Caco-2 (cell line): Measurements from ENCODE around the gene MXRA5. TPM values are rescaled to one million over a fixed set of nuclear protein-coding genes. Genes with fewer than 3 reads are reported as not detected.

Experiments used
- BruUV-seq: library from RNA; stranded (reverse); fragments of 400-500 nt; replicated peaks from 2 replicates; lab custom pipeline; 2021; lab: Mats Ljungman, UMichigan
- CTCF ChIA-PET: fragments of 300-600 bp; sonication (Branson Sonifier 250); formaldehyde crosslinking; loops from one replicate; lab custom pipeline; 2022; ENCODE audit warnings: antibody characterized with exemption; lab: Charles Lee
- POLR2A ChIA-PET: fragments of 300-600 bp; sonication (Branson Sonifier 250); formaldehyde crosslinking; loops from one replicate; lab custom pipeline; 2022; ENCODE audit warnings: antibody characterized with exemption; lab: Charles Lee
- DNase-seq, 2 experiments: peaks; one replicate each; pipeline versions ENCODE4 v3.0.0 to v3.0.0-alpha.2; 2020 to 2022
- H3K27me3 ChIP-seq: replicated peaks from 2 replicates; pipeline ENCODE4 v1.6.0; 2011; ENCODE audit warnings: low read length; ENCODE audit not compliant: control insufficient read depth, insufficient read depth
- H3K36me3 ChIP-seq: 2 replicates; pipeline ENCODE4 v1.5.1; 2011; ENCODE audit warnings: low read length; ENCODE audit not compliant: control insufficient read depth, insufficient read depth
- H3K4me1 ChIP-seq: fragments of 250-450 bp; sonication (Bioruptor Pico); 2 replicates; pipeline ENCODE4 v1.5.1; 2020; ENCODE audit warnings: mild to moderate bottlenecking
- H3K4me3 ChIP-seq: 2 replicates; pipeline ENCODE4 v1.5.1; 2011; ENCODE audit warnings: low read depth, mild to moderate bottlenecking, control low read depth, low read length
- H3K9me3 ChIP-seq: fragments of 250-450 bp; sonication (Bioruptor Pico); 2 replicates; pipeline ENCODE4 v1.5.1; 2020; ENCODE audit warnings: mild to moderate bottlenecking, moderate library complexity
- H3K27ac Mint-ChIP-seq: one replicate; pipeline ENCODE4 v1.8.0; 2022; ENCODE audit warnings: mixed read lengths; ENCODE audit not compliant: unreplicated experiment
- H3K27me3 Mint-ChIP-seq: one replicate; pipeline ENCODE4 v1.8.0; 2022; ENCODE audit warnings: mixed read lengths; ENCODE audit not compliant: insufficient read depth, unreplicated experiment
- H3K36me3 Mint-ChIP-seq: one replicate; pipeline ENCODE4 v1.8.0; 2022; ENCODE audit warnings: mild to moderate bottlenecking, mixed read lengths; ENCODE audit not compliant: insufficient read depth, unreplicated experiment
- H3K4me1 Mint-ChIP-seq: one replicate; pipeline ENCODE4 v1.8.0; 2022; ENCODE audit warnings: low read depth, mixed read lengths; ENCODE audit not compliant: unreplicated experiment
- H3K4me3 Mint-ChIP-seq: one replicate; pipeline ENCODE4 v1.8.0; 2022; ENCODE audit warnings: mild to moderate bottlenecking, moderate library complexity, mixed read lengths; ENCODE audit not compliant: unreplicated experiment
- H3K9me3 Mint-ChIP-seq: one replicate; pipeline ENCODE4 v1.8.0; 2022; ENCODE audit warnings: mixed read lengths; ENCODE audit not compliant: unreplicated experiment
- CTCF ChIP-seq, 2 experiments: fragments of 200-600 bp in 1 of 2; IDR thresholded peaks; 1 replicate in 1 of 2; 2 replicates in 1 of 2; pipeline versions ENCODE4 v1.5.1 to v1.8.0; 2011 to 2022; ENCODE audit warnings: antibody characterized with exemption in 1 of 2, control low read depth in 1 of 2, inconsistent platforms in 1 of 2, low read depth in 1 of 2, low read length in 1 of 2, mild to moderate bottlenecking in 1 of 2, moderate library complexity in 1 of 2; ENCODE audit not compliant: insufficient read depth in 1 of 2, severe bottlenecking in 1 of 2, unreplicated experiment in 1 of 2
- intact Hi-C: fragments of 100-400 bp; cut with micrococcal nuclease; formaldehyde crosslinking; loops from one replicate; pipeline ENCODE4 v1.10.0; 2022; ENCODE audit not compliant: unreplicated experiment
- total RNA-seq: library from RNA; stranded (reverse); gene quantifications from 2 replicates; pipeline ENCODE4 v1.2.3, GENCODE V29; 2022

Gene MXRA5
- total RNA-seq, 1 experiment from 2014 or later = not detected

- no TSS peak for BruUV-seq
- Mint-ChIP-seq H3K4me3 (no peak overlapping the region), H3K4me1 (no peaks in the 10 kb centered on the region), H3K27me3 (no peaks in the 10 kb centered on the region), H3K9me3 (no peaks in the 10 kb centered on the region), H3K36me3 (no peaks in the 10 kb centered on the region), H3K27ac (no peak overlapping the region)
- no peak for DNase-seq
- intact Hi-C loops = no loop called here
- no peaks in the 10 kb centered on the region for H3K9me3 ChIP-seq
- no peak overlapping the region for H3K4me3 ChIP-seq
- no peak for TF ChIP-seq CTCF (IDR thresholded peaks at IDR 0.05; ENCODE audit: insufficient read depth in 1 of 2, low read depth in 1 of 2, low read length in 1 of 2, severe bottlenecking in 1 of 2, unreplicated experiment in 1 of 2)
- no peaks in the 10 kb centered on the region for H3K36me3 ChIP-seq
- CTCF ChIA-PET = no interaction called here
- no peaks in the 10 kb centered on the region for H3K4me1 ChIP-seq
- POLR2A ChIA-PET = no interaction called here
- H3K27me3 ChIP-seq = no peaks in the 10 kb centered on the region
Measured at GRCh38 chrX:3393178-3393577, 46.7 kb upstream of the MXRA5 start.

- Mint-ChIP-seq H3K27me3 (no peaks in the 10 kb centered on the region), H3K9me3 (no peaks in the 10 kb centered on the region), H3K27ac (no peak overlapping the region), H3K4me3 (no peak overlapping the region), H3K4me1 (no peaks in the 10 kb centered on the region), H3K36me3 (no peaks in the 10 kb centered on the region)
- Histone ChIP-seq H3K27me3 (no peaks in the 10 kb centered on the region), H3K4me1 (no peaks in the 10 kb centered on the region), H3K4me3 (no peak overlapping the region), H3K9me3 (no peaks in the 10 kb centered on the region), H3K36me3 (no peaks in the 10 kb centered on the region)
- CTCF ChIA-PET = no interaction called here
- BruUV-seq = no TSS peak
- POLR2A ChIA-PET = no interaction called here
- intact Hi-C loops = no loop called here
- no peak for TF ChIP-seq CTCF (IDR thresholded peaks at IDR 0.05; ENCODE audit: insufficient read depth in 1 of 2, low read depth in 1 of 2, low read length in 1 of 2, severe bottlenecking in 1 of 2, unreplicated experiment in 1 of 2)
- no peak for DNase-seq
Measured at GRCh38 chrX:3388457-3388856, 42.0 kb upstream of the MXRA5 start.

- Histone ChIP-seq H3K4me1 (no peaks in the 10 kb centered on the region), H3K27me3 (no peaks in the 10 kb centered on the region), H3K4me3 (no peak overlapping the region), H3K36me3 (no peaks in the 10 kb centered on the region), H3K9me3 (no peaks in the 10 kb centered on the region)
- DNase-seq = no peak
- Mint-ChIP-seq H3K4me1 (no peaks in the 10 kb centered on the region), H3K27ac (no peak overlapping the region), H3K27me3 (no peaks in the 10 kb centered on the region), H3K4me3 (no peak overlapping the region), H3K9me3 (no peaks in the 10 kb centered on the region), H3K36me3 (no peaks in the 10 kb centered on the region)
- no peak for TF ChIP-seq CTCF (IDR thresholded peaks at IDR 0.05; ENCODE audit: insufficient read depth in 1 of 2, low read depth in 1 of 2, low read length in 1 of 2, severe bottlenecking in 1 of 2, unreplicated experiment in 1 of 2)
- CTCF ChIA-PET = no interaction called here
- no TSS peak for BruUV-seq
- intact Hi-C loops = no loop called here
- POLR2A ChIA-PET = no interaction called here
Measured at GRCh38 chrX:3384327-3384726, 37.9 kb upstream of the MXRA5 start.
